ENCODE results near the gene CAPRIN1. TPM values are rescaled to one million over a fixed set of nuclear protein-coding genes. Genes with fewer than 3 reads are reported as not detected.

CAPRIN1 gene
- total RNA-seq, 1 experiment from 2014 or later, result 301 TPM

- H3K9me3 Mint-ChIP-seq, result no peaks in the 10 kb centered on the region
- H4K8ac ChIP-seq (replicated peaks; ENCODE audit: insufficient read length, low read depth, low read length), result no peak overlapping the region
- H2BK20ac ChIP-seq (ENCODE audit: low read depth, low read length, poor library complexity, severe bottlenecking), result no peak overlapping the region
- H3K4me1 Mint-ChIP-seq, result peaks cover 0 to 4% of the 10 kb centered on the region in 2 experiments; a peak in 1 of 4 replicates
- H2BK120ac ChIP-seq (ENCODE audit: low read depth, low read length, poor library complexity, severe bottlenecking), result no peak overlapping the region
- H3K4ac ChIP-seq (ENCODE audit: low read depth, low read length), result no peak overlapping the region
- no peak overlapping the region for H3K23ac ChIP-seq (ENCODE audit: insufficient read length, low read depth, low read length)
- H4K91ac ChIP-seq (ENCODE audit: insufficient read length, low read depth, low read length), result no peak overlapping the region
- no peaks in the 10 kb centered on the region for H3K23me2 ChIP-seq (ENCODE audit: insufficient read length, low read depth, low read length, poor library complexity, severe bottlenecking)
- H2AFZ ChIP-seq (ENCODE audit: low read length), result no peak overlapping the region
- no peak overlapping the region for H3K9ac ChIP-seq (ENCODE audit: extremely low read depth, insufficient read length, low read length)
- no peaks in the 10 kb centered on the region for H3K9me3 ChIP-seq (ENCODE audit: control insufficient read depth, low read depth, low read length)
- H3K36me3 Mint-ChIP-seq (ENCODE audit: insufficient read depth in 1 of 3, low read depth in 3 of 3), result peaks cover 41 to 90% (median 69%) of the 10 kb centered on the region in 3 experiments
- no peak overlapping the region for H2AK5ac ChIP-seq (ENCODE audit: insufficient read length, low read length)
- no peaks in the 10 kb centered on the region for H3K79me1 ChIP-seq (ENCODE audit: insufficient read depth, low read depth, low read length, poor library complexity, severe bottlenecking)
- H2BK5ac ChIP-seq (ENCODE audit: insufficient read length, low read length), result no peak overlapping the region
- no peak overlapping the region for H3K27ac Mint-ChIP-seq
- H3K79me2 ChIP-seq (ENCODE audit: insufficient read depth, low read length), result no peaks in the 10 kb centered on the region; the same call in 1 of the 2 replicates
- H3K27me3 ChIP-seq (ENCODE audit: insufficient read depth, low read length), result no peaks in the 10 kb centered on the region
- H3K4me1 ChIP-seq (ENCODE audit: insufficient read depth, low read length), result no peaks in the 10 kb centered on the region
- no peaks in the 10 kb centered on the region for H4K20me1 ChIP-seq (ENCODE audit: control insufficient read depth, insufficient read depth, insufficient read length)
- peaks cover 2% of the 10 kb centered on the region for H3K27me3 Mint-ChIP-seq (ENCODE audit: low read depth)
- no peak for DNase-seq
- H3K4me3 Mint-ChIP-seq, result no peak overlapping the region
- WGBS (ENCODE audit: extremely low coverage, insufficient read length, low lambda C conversion rate), result no CpG with 5 or more reads among the region's 6 CpGs
- no peak overlapping the region for H3K27ac ChIP-seq (ENCODE audit: insufficient read length, low read depth, low read length)
- H2BK15ac ChIP-seq (ENCODE audit: low read depth, low read length), result no peak overlapping the region
- no peak overlapping the region for H4K5ac ChIP-seq (ENCODE audit: insufficient read length, low read depth, low read length)
- TF ChIP-seq CTCF (conservative IDR thresholded peaks at IDR 0.05), result no peak
- H3T11ph ChIP-seq (ENCODE audit: low read length), result no peak overlapping the region
- H2BK12ac ChIP-seq (ENCODE audit: insufficient read length, low read depth, low read length), result no peak overlapping the region
- H3K56ac ChIP-seq (ENCODE audit: insufficient read length, low read depth, low read length), result no peak overlapping the region
- H3K4me2 ChIP-seq (ENCODE audit: insufficient read depth, insufficient read length, low read length), result no peak overlapping the region
- H3K18ac ChIP-seq (ENCODE audit: insufficient read length, low read depth, low read length), result no peak overlapping the region
- H3K14ac ChIP-seq (ENCODE audit: insufficient read depth, low read length), result no peak overlapping the region
Observed at GRCh38 chr11:34111722-34112270, 60.3 kb downstream of the CAPRIN1 start.
